Brain microvascular endothelial cell (primary cell): ENCODE measurements around the gene PSMA7.

Experiments used
- DNase-seq: peaks from one replicate; pipeline ENCODE4 v3.0.0-alpha.2; 2020
- H3K27ac ChIP-seq: fragments of 250-450 bp; sonication (Bioruptor Pico); 2 replicates; pipeline ENCODE4 v1.5.1; 2020; ENCODE audit warnings: mild to moderate bottlenecking, moderate library complexity
- H3K27me3 ChIP-seq: fragments of 250-450 bp; sonication (Bioruptor Pico); replicated peaks from 2 replicates; pipeline ENCODE4 v1.5.1; 2020; ENCODE audit warnings: mild to moderate bottlenecking
- H3K36me3 ChIP-seq: fragments of 250-450 bp; sonication (Bioruptor Pico); replicated peaks from 2 replicates; pipeline ENCODE4 v1.5.1; 2020; ENCODE audit warnings: mild to moderate bottlenecking
- H3K4me3 ChIP-seq: 2 replicates; pipeline ENCODE4 v1.5.1; 2011; ENCODE audit warnings: low read depth, mild to moderate bottlenecking, control low read depth, low read length, moderate library complexity
- CTCF ChIP-seq: IDR thresholded peaks from 2 replicates; pipeline ENCODE4 v1.5.1; 2011; ENCODE audit warnings: low read depth, mild to moderate bottlenecking, moderate library complexity, low read length, control low read depth, inconsistent platforms; ENCODE audit errors: missing control alignments
- in situ Hi-C: cut with HindIII; loops from 2 replicates; pipeline ENCODE4 v1.10.0; 2017; ENCODE audit warnings: low sequenced_read_pairs, low pct_ligation_motif_present

Gene PSMA7

GRCh38 chr20:62120365-62120762 is 22.8 kb downstream of the PSMA7 start:
- Histone ChIP-seq H3K27ac (no peak overlapping the region), H3K36me3 (peaks cover 8% of the 10 kb centered on the region), H3K27me3 (peaks cover 8% of the 10 kb centered on the region), H3K4me3 (no peak overlapping the region)
- in situ Hi-C loops: no loop called here
- no peak for DNase-seq
- no peak for TF ChIP-seq CTCF

GRCh38 chr20:62119591-62120364 is 23.4 kb downstream of the PSMA7 start:
- Histone ChIP-seq H3K27ac (no peak overlapping the region), H3K27me3 (peaks cover 8% of the 10 kb centered on the region), H3K36me3 (peaks cover 2% of the 10 kb centered on the region), H3K4me3 (no peak overlapping the region)
- in situ Hi-C loops: no loop called here
- no peak for TF ChIP-seq CTCF
- no peak for DNase-seq

- H3K27me3 ChIP-seq: peaks cover 8% of the 10 kb centered on the region
- TF ChIP-seq CTCF: no peak
Measured at GRCh38 chr20:62119115-62119514, 24.1 kb downstream of the PSMA7 start.

GRCh38 chr20:62118113-62119043 is 24.8 kb downstream of the PSMA7 start:
- no peaks in the 10 kb centered on the region for H3K36me3 ChIP-seq
- peaks cover 8% of the 10 kb centered on the region for H3K27me3 ChIP-seq
- no peak for TF ChIP-seq CTCF
- DNase-seq: no peak
- in situ Hi-C loops: no loop called here
- no peak overlapping the region for H3K27ac ChIP-seq
- H3K4me3 ChIP-seq: no peak overlapping the region

More at GRCh38 chr20:62119115-62119514, 24.1 kb downstream of the PSMA7 start:
- H3K36me3 ChIP-seq: no peaks in the 10 kb centered on the region
- H3K27ac ChIP-seq: no peak overlapping the region
- no peak for DNase-seq
- in situ Hi-C loops: no loop called here
- no peak overlapping the region for H3K4me3 ChIP-seq

GRCh38 chr20:62117658-62118057 is 25.5 kb downstream of the PSMA7 start:
- no peak for DNase-seq
- no peak for TF ChIP-seq CTCF
- Histone ChIP-seq H3K27me3 (peaks cover 8% of the 10 kb centered on the region), H3K27ac (no peak overlapping the region), H3K4me3 (no peak overlapping the region), H3K36me3 (no peaks in the 10 kb centered on the region)
- in situ Hi-C loops: no loop called here
